ENCODE results near the gene PFKP. TPM values are rescaled to one million over a fixed set of nuclear protein-coding genes. Genes with fewer than 3 reads are reported as not detected.

PFKP gene
- total RNA-seq, 2 donors from 2014 or later: 17.4 to 39.6 TPM

DNA sequence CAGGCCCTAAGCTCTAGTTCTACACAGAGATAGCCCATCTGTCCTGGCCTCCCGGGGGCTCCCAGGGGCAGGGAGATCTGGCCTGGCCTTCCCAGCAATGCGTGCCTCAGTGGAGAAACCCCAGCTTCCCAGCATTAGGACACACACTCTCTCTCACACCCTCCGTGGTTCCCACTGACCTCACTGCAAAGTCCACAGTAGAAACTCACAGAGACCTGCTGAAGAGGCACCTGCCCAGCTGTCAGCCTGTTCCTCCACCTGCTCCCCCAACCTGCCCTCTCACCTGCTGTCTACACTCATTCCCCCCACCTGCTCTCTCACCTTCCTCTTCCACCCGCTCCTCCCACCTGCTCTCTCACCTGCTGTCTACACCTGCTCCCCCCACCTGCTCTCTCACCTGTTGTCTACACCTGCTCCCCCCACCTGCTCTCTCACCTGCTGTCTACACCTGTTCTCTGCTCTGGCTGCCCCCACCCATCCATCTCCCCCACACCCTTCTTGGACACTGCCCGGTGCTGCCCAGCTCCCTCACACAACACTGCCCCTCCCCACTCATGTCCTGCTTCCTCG, 21.1 kb upstream of the PFKP start:
- Histone ChIP-seq H3K9me3 (no peaks in the 10 kb centered on the region), H3K27ac (no peak overlapping the region), H3K4me3 (no peak overlapping the region), H3K27me3 (no peaks in the 10 kb centered on the region), H3K36me3 (replicated peaks in 1 of 2; ENCODE audit: insufficient read depth in 1 of 2, low read depth in 2 of 2) (no peaks in the 10 kb centered on the region), H3K4me1 (no peaks in the 10 kb centered on the region)
- intact Hi-C loops (cut with DNase I): loop anchor here (5.0 kb wide), 1 partner anchor 119 kb away; no protein-coding TSS in a partner anchor
- TF ChIP-seq, protein P1, sequence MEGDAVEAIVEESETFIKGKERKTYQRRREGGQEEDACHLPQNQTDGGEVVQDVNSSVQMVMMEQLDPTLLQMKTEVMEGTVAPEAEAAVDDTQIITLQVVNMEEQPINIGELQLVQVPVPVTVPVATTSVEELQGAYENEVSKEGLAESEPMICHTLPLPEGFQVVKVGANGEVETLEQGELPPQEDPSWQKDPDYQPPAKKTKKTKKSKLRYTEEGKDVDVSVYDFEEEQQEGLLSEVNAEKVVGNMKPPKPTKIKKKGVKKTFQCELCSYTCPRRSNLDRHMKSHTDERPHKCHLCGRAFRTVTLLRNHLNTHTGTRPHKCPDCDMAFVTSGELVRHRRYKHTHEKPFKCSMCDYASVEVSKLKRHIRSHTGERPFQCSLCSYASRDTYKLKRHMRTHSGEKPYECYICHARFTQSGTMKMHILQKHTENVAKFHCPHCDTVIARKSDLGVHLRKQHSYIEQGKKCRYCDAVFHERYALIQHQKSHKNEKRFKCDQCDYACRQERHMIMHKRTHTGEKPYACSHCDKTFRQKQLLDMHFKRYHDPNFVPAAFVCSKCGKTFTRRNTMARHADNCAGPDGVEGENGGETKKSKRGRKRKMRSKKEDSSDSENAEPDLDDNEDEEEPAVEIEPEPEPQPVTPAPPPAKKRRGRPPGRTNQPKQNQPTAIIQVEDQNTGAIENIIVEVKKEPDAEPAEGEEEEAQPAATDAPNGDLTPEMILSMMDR (IDR thresholded peaks at IDR 0.05): no peak
- TF ChIP-seq POLR2A (IDR thresholded peaks at IDR 0.05): no peak
- DNase-seq (no peak), ATAC-seq (no peak)
- 43 to 46% methylated on average over 6 of the region's 6 CpGs for whole genome bisulfite sequencing, 2 donors

DNA sequence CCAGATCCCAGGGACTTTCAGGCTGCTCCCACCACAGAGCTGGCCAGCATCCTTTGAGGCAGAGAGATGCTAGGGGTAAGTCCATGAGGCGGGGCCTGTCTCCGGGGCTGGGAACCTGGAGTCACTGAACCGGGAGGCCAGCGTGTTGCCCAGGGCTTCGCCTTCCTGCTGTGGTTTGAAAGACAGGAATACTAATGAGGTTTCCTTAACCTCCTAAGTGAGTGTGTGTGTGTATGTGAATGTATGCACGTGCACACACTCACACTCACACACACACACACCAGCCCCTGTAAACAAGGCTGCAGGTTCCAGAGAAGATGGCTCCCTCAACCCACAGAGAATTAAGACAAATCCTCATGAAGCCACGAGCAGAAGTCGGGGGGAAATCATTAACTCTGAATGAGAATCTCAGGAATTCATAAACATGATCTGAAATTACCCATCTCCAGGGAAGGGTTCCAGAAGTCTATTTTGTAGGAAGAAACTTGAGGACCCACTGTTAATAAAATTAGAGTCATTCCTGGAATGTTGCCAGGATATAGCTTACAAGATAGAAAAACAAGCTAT, 20.3 kb upstream of the PFKP start:
- intact Hi-C loops (cut with DNase I): loop anchor here (5.0 kb wide), 1 partner anchor 120 kb away; no protein-coding TSS in a partner anchor
- H3K27me3 ChIP-seq: no peaks in the 10 kb centered on the region
- DNase-seq: no peak

GRCh38 chr10:3047596-3047995, 19.8 kb upstream of the PFKP start:
- intact Hi-C loops (cut with DNase I): loop anchor here (5.0 kb wide), 1 partner anchor 120 kb away; no protein-coding TSS in a partner anchor
- ATAC-seq: no peak
- WGBS, 2 donors: 74 to 75% methylated on average over 6 of the region's 6 CpGs

More for the DNA sequence above, 20.3 kb upstream of the PFKP start:
- H3K27ac ChIP-seq: no peak overlapping the region
- no peaks in the 10 kb centered on the region for H3K36me3 ChIP-seq (replicated peaks in 1 of 2; ENCODE audit: insufficient read depth in 1 of 2, low read depth in 2 of 2)
- H3K4me3 ChIP-seq: no peak overlapping the region
- no peaks in the 10 kb centered on the region for H3K9me3 ChIP-seq
- WGBS, 2 donors: 51 to 53% methylated on average over 3 to 8 of the region's 8 CpGs
- no peak for ATAC-seq
- no peaks in the 10 kb centered on the region for H3K4me1 ChIP-seq
- TF ChIP-seq, protein P1 (IDR thresholded peaks at IDR 0.05): no peak
- TF ChIP-seq POLR2A (IDR thresholded peaks at IDR 0.05): no peak

GRCh38 chr10:3048119-3049019, 19.0 kb upstream of the PFKP start:
- WGBS, 2 donors: 55 to 73% methylated on average over 11 to 15 of the region's 17 CpGs
- DNase-seq (no peak), ATAC-seq (no peak)
- Histone ChIP-seq H3K27me3 (no peaks in the 10 kb centered on the region), H3K4me1 (no peaks in the 10 kb centered on the region), H3K4me3 (no peak overlapping the region), H3K36me3 (replicated peaks in 1 of 2; ENCODE audit: insufficient read depth in 1 of 2, low read depth in 2 of 2) (no peaks in the 10 kb centered on the region), H3K9me3 (no peaks in the 10 kb centered on the region), H3K27ac (no peak overlapping the region)
- no peak for TF ChIP-seq POLR2A (IDR thresholded peaks at IDR 0.05)
- TF ChIP-seq, protein P1 (IDR thresholded peaks at IDR 0.05): no peak
- intact Hi-C loops (cut with DNase I): loop anchor here (5.0 kb wide), 1 partner anchor 121 kb away; no protein-coding TSS in a partner anchor

More at GRCh38 chr10:3047596-3047995, 19.8 kb upstream of the PFKP start:
- H3K4me1 ChIP-seq: no peaks in the 10 kb centered on the region
- H3K4me3 ChIP-seq: no peak overlapping the region
- no peak for DNase-seq
- TF ChIP-seq POLR2A (IDR thresholded peaks at IDR 0.05): no peak
- TF ChIP-seq, protein P1 (IDR thresholded peaks at IDR 0.05): no peak
- no peak overlapping the region for H3K27ac ChIP-seq
- no peaks in the 10 kb centered on the region for H3K27me3 ChIP-seq
- H3K36me3 ChIP-seq (replicated peaks in 1 of 2; ENCODE audit: insufficient read depth in 1 of 2, low read depth in 2 of 2): no peaks in the 10 kb centered on the region
- no peaks in the 10 kb centered on the region for H3K9me3 ChIP-seq
